H4 (cell line): ENCODE results near the gene ARPC4. TPM values are rescaled to one million over a fixed set of nuclear protein-coding genes. Genes with fewer than 3 reads are reported as not detected.

Experiments
- DNase-seq: peaks from one replicate; pipeline ENCODE4 v3.0.0-alpha.2; 2015; ENCODE audit warnings: low spot score
- total RNA-seq: library from RNA; depleted of rRNA; stranded (reverse); fragments of >200 nt; shearing (Covaris generic); gene quantifications from 2 replicates; pipeline ENCODE4 v1.2.3, GENCODE V29; 2014

ARPC4 gene
- total RNA-seq, 1 experiment from 2014 or later: 227 TPM

DNA sequence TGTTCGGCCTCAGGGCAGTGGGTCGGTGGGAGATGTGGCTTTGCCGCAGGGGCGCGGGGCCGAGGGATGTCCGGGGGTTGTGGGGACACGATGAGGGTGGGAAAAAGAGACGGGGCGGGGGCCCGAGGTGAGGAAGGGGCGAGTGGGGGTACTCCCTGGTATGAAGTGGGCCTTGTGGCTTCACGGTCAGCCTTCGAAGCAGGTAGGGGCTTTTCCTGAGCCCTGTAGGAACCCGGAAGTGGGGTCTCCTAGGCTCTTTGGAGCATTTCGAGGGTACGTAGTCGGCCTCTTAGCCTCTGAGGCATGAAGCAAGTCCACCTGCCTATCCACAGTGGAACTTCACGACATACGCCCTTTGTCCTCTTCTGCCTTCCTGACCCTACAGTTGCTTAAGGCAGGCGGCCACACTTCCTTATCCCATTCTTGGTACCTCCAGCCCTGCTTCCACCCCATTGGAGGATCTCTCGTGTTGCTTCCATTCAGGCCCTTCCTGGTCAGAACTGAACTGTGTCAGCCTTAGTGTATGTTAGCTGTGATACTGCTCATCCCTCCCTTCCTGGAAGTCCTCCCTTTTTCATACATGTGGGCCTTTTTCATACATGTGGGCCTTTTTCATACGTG, 389 bp downstream of the ARPC4 start:
- DNase-seq: no peak

DNA sequence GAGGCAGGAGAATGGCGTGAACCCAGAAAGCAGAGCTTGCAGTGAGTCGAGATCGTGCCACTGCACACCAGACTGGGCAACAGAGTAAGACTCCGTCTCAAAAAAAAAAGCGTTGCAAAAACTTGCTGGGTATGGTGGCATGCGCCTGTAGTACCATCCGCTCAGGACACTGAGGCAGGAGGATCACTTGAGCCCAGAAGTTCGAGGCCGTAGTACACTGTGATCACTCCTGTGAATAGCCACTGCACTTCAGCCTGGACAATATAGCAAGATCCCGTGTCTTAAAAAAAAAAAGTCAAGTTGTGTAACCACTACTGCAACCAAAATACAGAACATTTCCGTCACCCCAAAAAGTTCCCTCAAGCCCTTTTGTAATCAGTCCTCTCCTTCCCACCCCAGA, 1.5 kb downstream of the ARPC4 start:
- DNase-seq: no peak

DNA sequence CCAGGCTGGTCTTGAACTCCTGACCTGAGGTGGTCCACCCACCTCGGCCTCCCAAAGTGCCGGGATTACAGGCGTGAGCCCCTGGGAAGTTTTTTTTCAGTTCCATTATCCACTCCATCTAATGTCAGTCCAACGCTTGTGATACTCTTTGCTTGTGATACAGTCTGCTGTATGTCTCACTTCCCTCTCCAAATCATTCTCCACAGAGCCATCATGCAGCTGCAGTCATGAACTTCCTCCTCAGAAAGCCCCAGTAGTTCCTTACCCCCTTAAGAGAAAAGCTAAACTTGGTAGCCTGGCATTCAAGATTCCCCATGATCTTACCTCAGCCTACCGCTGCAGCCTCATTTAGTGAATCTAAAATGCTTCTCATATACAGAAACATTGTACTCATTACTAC, 2.3 kb downstream of the ARPC4 start:
- DNase-seq: no peak

DNA sequence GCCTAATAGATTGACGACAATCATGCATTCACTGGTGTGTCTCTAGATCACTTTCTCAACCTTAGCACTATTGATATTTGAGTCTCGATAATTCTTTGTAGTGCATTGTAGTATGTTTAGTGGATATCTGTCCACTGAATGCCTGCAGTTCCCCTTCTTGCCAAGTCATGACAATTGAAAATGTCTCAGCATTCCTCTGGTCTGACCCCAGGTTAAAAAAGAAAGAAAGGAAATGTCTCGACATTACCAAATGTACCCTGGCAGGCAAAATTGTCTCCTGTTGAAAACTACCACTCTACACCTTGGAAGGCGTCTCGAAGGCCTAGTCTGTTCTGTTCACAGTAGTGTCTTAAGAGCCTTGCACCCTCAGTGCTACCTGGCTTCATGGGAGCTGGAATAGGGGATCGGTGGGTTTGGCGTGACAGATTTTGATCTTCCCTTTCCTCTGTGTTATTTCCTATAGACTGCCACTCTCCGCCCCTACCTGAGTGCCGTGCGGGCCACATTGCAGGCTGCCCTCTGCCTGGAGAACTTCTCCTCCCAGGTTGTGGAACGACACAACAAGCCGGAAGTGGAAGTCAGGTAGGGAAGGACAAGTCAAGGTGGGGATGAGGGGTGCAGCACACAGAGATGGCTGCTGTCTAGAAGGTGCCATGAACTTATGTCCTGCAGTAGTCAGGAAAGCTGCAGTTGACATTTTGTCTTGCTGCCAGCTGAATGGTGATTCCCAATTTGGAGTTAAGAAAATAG, 4.5 kb downstream of the ARPC4 start:
- DNase-seq: no peak

DNA sequence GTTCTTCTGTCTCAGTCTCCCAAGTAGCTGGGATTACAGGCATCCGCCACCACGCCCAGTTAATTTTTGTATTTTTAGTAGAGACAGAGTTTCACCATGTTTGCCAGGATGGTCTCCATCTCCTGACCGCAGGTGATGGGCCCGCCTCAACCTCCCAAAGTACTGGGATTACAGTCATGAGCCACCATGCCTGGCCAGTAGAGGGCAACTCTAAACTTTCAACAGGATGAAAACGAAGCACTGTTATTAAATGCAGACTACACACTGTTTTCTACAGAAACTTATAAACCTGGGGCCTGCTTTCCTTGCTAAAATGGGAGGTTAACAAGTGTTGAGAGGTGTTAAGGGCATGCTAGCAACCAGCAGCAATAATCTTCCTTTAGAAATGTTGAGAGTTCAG, 7.6 kb downstream of the ARPC4 start:
- no peak for DNase-seq

DNA sequence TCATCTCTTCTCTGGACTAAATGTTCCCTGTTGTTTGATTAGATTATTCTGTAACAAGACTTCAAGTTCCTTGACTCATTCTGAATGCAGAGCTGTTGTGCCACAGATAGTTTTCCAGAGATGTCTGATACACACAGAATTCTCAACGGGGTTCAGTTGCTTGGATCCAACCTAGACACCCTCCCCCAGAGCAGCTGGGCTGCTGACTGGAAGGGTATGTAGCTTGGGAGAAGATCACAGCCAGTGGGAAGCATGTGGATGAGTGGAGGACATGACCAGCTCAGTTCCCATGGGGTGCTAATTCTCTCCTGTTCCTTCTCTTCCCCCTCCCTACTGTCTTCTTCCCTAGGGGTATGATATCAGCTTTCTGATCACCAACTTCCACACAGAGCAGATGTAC, 10.6 kb downstream of the ARPC4 start:
- DNase-seq: no peak

DNA sequence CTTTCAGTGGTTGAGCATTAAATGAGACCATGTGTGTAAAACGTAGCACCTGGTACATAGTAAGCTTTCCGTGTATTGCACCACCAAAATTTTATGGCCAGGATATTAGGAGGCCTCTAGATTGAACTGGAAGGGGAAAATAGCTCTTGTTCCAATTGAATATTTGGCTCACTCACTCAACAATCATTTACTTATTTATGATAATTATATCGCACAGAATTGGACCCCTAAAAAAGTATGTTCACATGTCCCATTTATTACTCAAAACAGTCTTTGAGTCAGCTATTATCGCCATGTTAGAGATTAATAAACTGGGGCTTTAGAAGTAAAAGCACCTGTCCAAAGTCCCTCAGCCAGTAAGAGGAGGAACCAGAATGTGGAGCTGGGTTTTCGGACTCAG, 12.1 kb downstream of the ARPC4 start:
- no peak for DNase-seq

DNA sequence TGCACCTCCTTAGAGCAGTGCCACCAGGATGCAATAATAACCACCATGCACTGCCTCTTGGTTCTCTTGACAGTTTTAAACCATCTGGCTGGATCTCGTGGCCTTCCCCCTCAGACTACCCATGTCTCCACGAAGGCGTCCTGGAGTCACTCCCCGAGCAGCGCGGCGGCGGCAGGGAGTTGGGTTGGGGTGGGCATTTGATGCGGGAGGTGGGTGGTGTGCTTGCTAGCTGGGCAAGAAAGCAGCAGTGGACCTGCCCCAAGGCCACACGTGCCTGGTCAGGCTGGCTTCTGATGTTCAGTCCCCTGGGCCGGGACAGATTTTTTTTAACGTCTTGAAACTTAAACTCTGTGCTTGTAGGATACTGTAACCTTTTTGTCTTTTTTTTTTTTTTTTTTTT, 13.3 kb downstream of the ARPC4 start:
- DNase-seq: no peak

DNA sequence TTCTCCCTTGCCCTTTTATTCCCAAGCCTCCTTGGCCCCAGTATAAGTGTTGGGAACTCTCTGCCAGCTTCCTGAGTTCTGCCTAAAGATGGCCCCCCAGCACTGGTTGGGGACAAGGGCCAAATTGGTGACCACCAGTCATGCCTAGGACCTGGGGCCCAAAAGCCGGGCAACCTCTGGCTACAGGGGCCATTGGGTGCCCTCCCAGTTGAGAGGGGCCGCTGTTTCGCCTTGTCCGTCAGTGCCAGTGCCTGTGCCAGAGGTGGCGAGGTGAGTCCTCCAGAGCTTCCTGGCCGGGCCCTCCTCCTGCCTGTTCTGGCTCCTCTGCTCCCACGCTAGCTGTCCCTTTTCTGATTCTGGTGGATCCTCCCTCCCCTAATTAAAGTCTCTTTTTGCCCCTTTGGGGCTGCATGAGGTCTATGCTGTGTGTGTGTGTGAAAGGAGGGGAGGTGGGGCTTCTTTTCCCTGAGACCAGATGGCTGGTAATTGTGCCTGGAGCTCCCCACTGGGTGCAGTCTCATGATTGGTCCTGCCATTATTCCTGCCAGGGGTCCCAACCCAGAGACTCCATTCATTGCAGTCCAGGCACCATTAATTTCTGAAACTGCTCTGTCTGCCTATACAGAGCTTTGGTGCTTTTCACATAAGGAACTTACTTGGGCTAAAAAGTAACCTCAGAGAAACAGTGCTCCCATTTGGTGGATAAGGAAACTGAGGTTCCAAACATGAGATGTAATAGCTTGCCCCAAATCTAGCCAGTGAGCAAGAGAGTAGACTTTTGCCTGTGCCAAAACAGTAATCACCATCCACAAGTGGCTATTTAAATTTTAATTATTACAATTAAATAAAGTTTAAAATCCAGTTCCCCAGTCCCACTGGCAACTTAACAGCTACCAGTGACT, 14.1 kb downstream of the ARPC4 start:
- no peak for DNase-seq

DNA sequence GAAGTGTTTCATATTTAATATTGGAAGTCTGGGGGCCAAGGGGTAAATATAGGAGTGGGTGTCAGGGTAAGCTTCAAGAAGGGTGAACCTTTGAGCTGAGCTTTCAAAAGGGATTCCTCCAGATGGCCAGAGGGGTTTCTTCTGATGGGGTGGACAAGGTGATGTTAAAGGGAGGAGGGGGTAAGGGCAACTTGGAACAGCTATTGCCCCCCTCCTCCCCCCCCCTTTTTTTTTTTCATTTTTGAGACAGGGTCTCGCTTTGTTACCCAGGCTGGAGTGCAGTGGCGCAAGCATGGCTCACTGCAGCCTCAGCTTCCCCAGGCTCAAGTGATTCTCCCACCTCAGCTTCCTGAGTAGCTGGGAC, 15.1 kb downstream of the ARPC4 start:
- no peak for DNase-seq

DNA sequence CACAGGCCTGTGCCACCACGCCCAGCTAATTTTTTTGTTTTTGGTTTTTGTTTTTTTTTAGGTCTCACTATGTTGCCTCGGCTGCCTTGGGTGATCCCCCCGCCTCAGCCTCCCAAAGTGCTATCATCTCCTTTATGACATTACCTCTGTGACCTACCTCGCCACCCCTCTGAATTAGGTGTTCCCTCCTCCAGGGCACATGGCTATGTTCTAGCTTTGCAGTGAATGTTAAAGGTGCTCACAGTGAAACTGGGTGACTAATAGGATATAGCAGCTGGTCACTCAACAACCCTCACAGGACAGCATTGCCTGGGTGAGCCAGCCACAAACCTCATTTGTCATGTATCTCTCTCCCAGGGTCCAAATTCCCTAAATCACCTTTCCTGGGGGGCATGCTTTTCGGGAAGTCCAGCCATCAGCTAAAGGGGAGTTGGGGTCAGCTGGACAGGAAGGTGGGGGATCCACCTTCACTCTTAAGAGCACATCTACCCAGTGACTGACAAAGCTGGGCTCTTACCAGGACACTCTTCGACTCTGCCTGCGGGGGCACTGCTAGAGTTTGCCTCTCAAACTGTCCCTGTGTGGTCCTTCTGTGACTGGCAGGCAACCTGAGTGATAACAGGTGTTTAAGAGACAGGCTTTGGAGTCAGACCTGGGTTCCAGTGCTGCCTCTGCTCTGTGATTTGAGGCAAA, 15.6 kb downstream of the ARPC4 start:
- DNase-seq: peak; percentile 48

DNA sequence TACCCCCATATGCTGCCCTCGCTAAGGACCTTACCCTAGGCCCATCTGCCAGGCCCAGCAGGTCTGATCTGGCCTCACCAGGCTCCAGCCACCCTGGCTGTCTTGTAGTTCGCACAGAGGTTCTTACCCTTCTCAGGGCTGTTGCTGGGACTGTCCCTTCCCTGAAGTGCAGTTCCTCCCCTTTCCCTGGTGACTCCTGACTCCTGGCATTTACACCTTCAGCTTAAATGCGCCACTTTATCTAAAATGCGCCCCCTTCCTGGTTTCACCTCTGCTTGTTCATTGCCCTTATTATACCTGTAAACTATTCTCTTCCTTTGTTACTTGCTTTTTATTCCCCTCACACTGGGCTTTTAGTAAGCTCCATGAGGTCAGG, 16.3 kb downstream of the ARPC4 start:
- no peak for DNase-seq

DNA sequence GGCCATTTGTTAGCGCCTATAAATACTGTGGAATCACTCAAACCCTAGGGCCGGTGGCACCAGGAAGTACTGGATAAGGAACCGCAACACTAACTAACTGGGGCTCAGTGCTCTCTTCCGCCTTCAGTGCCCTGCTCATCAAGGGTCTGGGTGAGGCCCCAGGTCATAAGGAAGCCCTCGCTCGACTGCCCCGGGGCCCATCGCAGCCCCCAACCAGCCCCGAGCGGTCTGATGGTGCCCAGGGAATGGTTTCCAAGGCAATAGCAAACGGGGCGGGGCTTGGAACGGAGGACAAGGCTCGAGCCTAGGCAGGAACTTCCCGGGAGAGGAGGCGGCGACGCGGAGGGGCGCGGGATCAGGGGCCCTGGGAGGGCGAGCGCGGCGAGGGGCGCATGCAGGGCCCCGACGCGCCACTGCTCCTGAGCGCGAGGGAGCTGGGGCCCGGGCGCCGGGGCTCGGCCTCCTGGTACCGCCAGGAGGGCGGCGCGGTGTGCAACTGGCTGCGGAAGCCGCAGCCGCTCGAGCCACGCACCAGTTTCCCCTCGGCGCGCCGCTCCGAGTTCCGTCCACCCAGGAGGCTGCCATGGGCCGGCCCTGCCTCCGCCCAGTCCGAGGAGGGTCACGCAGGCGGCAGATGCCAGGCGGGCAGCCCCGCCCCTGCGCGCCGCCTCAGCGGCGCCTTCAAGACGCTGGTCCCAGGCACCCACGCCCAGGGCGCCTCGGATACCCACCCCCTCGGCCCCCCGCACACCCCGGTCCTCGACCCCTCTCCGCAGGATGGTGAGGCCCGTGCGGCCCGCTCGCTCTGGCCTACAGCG, 16.9 kb downstream of the ARPC4 start, which contains the start of gene TTLL3:
TSS of gene TTLL3 (plus strand) at position 648 of the 818 bp plus-strand sequence. CDS start 400 bp downstream, outside the sequence.
- DNase-seq: peak; percentile 53

DNA sequence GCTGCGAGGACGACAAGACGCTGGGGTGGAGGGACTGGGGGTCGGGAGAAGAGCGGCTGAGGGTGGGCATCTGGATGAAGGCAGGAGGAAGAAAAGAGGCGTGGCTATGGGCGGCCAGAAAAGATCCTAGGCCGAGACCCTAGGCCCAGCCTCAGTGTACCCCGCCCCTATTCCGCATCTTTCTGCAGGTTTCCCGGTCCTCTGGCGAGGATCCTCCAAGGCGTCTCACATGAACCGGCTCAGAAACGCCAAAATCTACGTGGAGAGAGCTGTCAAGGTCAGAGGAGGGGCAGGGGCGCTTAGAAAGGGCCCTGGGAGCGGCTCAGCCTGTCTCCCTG, 17.5 kb downstream of the ARPC4 start:
- DNase-seq: no peak

DNA sequence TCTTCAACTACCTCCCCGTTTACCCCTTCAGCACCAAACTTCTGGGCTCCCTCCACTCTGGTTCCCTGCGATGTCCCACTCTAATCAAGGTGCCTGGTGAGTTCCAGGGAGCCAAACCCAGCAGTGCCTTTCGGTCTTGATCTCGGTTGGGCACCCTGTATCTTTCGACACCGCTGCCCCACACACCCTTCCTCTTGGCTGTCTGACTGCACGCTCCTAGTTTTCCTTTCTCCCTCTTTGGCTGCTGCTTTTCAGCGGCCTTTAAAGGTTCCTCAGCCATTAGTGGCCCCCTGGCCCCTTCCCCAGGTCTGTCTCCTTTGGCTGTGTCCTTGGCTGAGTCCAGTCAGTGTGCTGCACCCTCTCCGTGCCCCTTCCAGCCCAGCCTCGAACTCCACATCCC, 18.0 kb downstream of the ARPC4 start:
- no peak for DNase-seq

DNA sequence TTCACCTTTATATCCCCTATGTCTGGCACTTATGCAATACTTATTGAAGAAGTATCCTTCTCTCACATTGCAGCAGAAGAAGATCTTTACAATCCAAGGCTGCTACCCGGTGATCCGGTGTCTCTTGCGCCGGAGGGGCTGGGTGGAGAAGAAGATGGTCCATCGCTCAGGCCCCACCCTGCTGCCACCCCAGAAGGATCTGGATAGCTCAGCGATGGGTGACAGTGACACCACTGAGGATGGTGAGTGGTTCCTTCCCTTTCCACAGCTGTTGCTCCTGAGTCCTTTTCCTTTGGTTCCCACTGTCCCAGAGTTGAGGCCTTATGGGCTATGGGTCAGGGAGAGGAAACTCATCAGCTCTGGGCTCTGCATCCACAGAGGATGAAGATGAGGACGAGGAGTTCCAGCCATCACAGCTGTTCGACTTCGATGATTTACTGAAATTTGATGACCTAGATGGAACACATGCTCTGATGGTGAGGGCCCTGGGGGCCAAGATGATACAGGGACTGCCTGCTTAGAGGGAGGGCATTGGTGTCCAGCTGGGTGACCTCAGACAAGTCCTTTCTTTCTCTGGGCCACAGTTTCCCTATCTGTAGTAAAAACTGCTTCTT, 20.1 kb downstream of the ARPC4 start:
- DNase-seq: no peak

DNA sequence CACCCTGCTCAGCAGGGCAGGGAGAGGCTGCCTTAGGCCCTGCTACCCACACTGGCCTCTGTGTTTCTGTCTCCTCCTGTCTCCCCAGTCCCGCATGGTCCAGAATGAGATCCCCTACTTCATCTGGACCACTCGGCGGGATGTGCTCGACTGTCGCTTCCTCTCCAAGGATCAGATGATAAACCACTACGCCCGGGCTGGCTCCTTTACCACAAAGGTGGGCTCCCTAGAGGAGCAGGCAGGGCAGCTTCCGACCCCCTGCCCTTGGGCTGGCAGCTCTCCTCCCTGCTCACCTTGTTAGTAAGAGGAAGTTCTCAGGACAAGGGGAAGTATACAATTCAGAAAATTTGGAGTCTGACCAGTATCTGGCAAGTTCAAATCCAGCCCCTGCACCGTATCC, 23.1 kb downstream of the ARPC4 start:
- no peak for DNase-seq

DNA sequence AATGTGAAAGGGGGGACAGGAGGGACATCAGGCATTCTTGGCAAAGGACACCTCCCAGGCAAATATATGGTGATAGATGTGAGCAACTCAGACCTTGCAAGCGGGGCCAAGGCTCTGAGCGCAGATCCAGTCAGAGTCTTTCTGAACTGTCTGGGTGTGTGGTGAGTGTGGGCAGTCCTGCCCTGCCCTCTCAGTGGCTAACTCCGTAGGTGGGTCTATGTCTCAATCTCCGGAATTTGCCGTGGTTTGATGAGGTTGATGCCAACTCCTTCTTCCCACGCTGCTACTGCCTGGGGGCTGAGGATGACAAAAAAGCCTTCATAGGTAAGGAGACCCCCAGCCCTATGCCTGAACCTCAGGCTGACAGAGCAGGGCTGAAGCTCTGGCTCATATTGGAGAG, 24.6 kb downstream of the ARPC4 start:
- no peak for DNase-seq

DNA sequence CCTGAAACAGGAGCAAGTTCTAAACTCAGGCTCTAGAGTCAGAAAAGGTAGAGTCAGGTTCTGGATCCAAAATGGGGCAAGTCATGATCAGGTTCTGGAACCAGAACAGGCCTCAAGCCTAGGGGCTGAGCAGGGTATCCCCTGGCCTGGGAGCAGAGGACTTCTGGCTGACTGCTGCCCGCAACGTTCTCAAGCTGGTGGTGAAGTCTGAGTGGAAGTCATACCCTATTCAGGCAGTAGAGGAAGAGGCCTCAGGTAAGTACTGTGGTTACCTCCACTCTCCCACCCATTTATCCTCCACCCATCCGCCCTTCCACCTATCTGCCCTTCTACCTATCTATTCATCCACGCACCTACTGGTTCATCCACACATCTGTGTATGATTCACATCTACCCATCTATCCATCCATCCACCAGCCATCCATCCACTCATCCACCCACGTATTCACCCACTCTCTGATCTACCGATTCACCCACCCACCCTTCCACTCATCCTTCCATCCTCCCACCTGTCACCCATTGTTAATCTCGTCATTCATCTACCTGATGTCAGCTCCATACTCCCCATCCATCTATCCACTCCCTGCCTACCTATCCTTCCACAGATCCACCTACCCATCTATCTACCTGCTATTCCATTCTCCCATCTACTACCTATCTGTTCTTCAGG, 25.9 kb downstream of the ARPC4 start:
- DNase-seq: no peak

DNA sequence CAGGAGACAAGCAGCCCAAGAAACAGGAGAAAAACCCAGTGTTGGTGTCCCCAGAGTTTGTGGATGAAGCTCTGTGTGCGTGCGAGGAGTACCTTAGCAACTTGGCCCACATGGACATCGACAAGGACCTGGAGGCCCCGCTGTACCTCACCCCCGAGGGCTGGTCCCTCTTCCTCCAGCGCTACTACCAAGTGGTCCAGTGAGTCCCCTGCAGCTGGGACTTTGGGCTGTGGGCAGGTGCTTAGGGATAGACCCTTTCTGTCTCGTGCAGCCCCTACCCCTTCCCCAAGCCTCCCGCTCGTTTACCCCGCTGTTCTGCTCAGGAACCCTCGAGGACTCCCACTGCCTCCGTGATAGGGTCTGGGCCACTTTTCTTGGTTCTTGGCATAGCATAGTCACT, 27.7 kb downstream of the ARPC4 start:
- DNase-seq: no peak
